Upper lobe of left lung (tissue), 6 donors: ENCODE measurements around the gene OSTF1. TPM values are rescaled to one million over a fixed set of nuclear protein-coding genes. Genes with fewer than 3 reads are reported as not detected.
A peak's percentile ranks its signal among the peaks of the same experiment; 100 is the strongest.

Source experiments
- ATAC-seq, 2 donors: fragments of 200-7000 bp; cut with Tn5 transposase; one replicate each; pipeline ENCODE4 v1.9.1; 2022; ENCODE audit warnings: mild to moderate bottlenecking in 2 of 2, moderate library complexity in 2 of 2; ENCODE audit not compliant: low FRiP score in 2 of 2
- DNase-seq, 2 donors: peaks; one replicate each; pipeline ENCODE4 v3.0.0-alpha.2; 2019 to 2020
- H3K27ac ChIP-seq, 4 donors: fragments of 200-600 bp; sonication (generic); one replicate each; pipeline ENCODE4 v1.5.1; 2016 to 2019
- H3K27me3 ChIP-seq, 4 donors: fragments of 200-600 bp; sonication (generic); one replicate each; pipeline ENCODE4 v1.5.1; 2017 to 2019
- H3K36me3 ChIP-seq, 4 donors: fragments of 200-600 bp; sonication (generic); one replicate each; pipeline ENCODE4 v1.5.1; 2016 to 2019
- H3K4me1 ChIP-seq, 4 donors: fragments of 200-600 bp; sonication (generic); one replicate each; pipeline ENCODE4 v1.5.1; 2018 to 2019
- H3K4me3 ChIP-seq, 4 donors: fragments of 200-600 bp; sonication (generic); one replicate each; pipeline ENCODE4 v1.5.1; 2017 to 2019; ENCODE audit warnings: mild to moderate bottlenecking in 2 of 4, moderate library complexity in 1 of 4
- H3K9me3 ChIP-seq, 4 donors: fragments of 200-600 bp; sonication (generic); one replicate each; pipeline ENCODE4 v1.5.1; 2018 to 2019
- CTCF ChIP-seq, 6 experiments: fragments of 450-650 bp in 4 of 6; fragments of 200-600 bp in 2 of 6; sonication (generic) in 2 of 6; IDR thresholded peaks; one replicate each; pipeline ENCODE4 v1.5.1; 2016 to 2019; ENCODE audit warnings: antibody characterized with exemption in 6 of 6
- EP300 ChIP-seq, 4 donors: sonication (generic); formaldehyde crosslinking; IDR thresholded peaks; one replicate each; pipeline ENCODE4 v1.5.1; 2017; ENCODE audit warnings: antibody characterized with exemption in 4 of 4, control low read depth in 2 of 4
- POLR2A ChIP-seq, 4 donors: fragments of 450-650 bp; IDR thresholded peaks; one replicate each; pipeline ENCODE4 v1.5.1; 2016 to 2017; ENCODE audit warnings: antibody characterized with exemption in 4 of 4, mild to moderate bottlenecking in 2 of 4
- POLR2AphosphoS5 ChIP-seq, 2 donors: sonication (generic); formaldehyde crosslinking; IDR thresholded peaks; one replicate each; pipeline ENCODE4 v1.5.1; 2017; ENCODE audit warnings: antibody characterized with exemption in 2 of 2
- WGBS, 2 donors: methylation state at CpG; one replicate each; pipeline ENCODE4 v1.1.5; 2017 to 2018; 5-methylcytosine and 5-hydroxymethylcytosine counted together
- total RNA-seq, 6 donors: library from RNA; depleted of rRNA in 4 of 6; stranded (reverse); fragments of >200 nt in 4 of 6; gene quantifications; one replicate each; pipeline versions ENCODE4 v1.1.0 to v1.2.1, GENCODE V29; 2016 to 2021
- donor health status: DM: no; HTN: no; CAD: no; lungs with moderate emphysema.
- donor health status: DM: no; HTN: yes; CAD: no; lungs with severe emphysema.

Gene OSTF1
- total RNA-seq, 6 donors from 2014 or later, result 17.8 to 84.9 (median 48.9) TPM

- peaks cover 0 to 13% (median 4%) of the 10 kb centered on the region in 4 donors for H3K36me3 ChIP-seq
- H3K27ac ChIP-seq, result no peak overlapping the region
- WGBS, 2 donors, result 60 to 65% methylated on average over 3 of the region's 3 CpGs
- H3K4me1 ChIP-seq, result peaks cover 0 to 4% (median 0%) of the 10 kb centered on the region in 4 donors
- TF ChIP-seq EP300 (IDR thresholded peaks at IDR 0.05) (no peak), POLR2A (IDR thresholded peaks at IDR 0.05) (no peak), POLR2AphosphoS5 (IDR thresholded peaks at IDR 0.05) (no peak), CTCF (IDR thresholded peaks at IDR 0.05) (no peak)
- DNase-seq, result no peak
- no peak overlapping the region for H3K4me3 ChIP-seq
- peak in 1 of 2 donors; percentile 21 for ATAC-seq
- no peaks in the 10 kb centered on the region for H3K9me3 ChIP-seq
- no peaks in the 10 kb centered on the region for H3K27me3 ChIP-seq
Measured at GRCh38 chr9:75184471-75184870, 96.2 kb downstream of the OSTF1 start.

GRCh38 chr9:75185585-75186170, 97.4 kb downstream of the OSTF1 start:
- Histone ChIP-seq H3K9me3 (no peaks in the 10 kb centered on the region), H3K27me3 (no peaks in the 10 kb centered on the region), H3K4me3 (no peak overlapping the region), H3K27ac (no peak overlapping the region), H3K4me1 (peaks cover 0 to 4% (median 0%) of the 10 kb centered on the region in 4 donors), H3K36me3 (peaks cover 0 to 13% (median 4%) of the 10 kb centered on the region in 4 donors)
- whole genome bisulfite sequencing, 2 donors, result 53% methylated on average over 4 of the region's 4 CpGs
- peak in 5 of 6 experiments; percentile 25 to 56 (median 49) for TF ChIP-seq CTCF (IDR thresholded peaks at IDR 0.05)
- no peak for TF ChIP-seq EP300 (IDR thresholded peaks at IDR 0.05)
- ATAC-seq (peak in 1 of 2 donors; percentile 50), DNase-seq (peak in 1 of 2 donors; percentile 63)

- no peak overlapping the region for H3K27ac ChIP-seq
- no peak overlapping the region for H3K4me3 ChIP-seq
- no peaks in the 10 kb centered on the region for H3K9me3 ChIP-seq
- 35% methylated on average over 4 of the region's 4 CpGs for WGBS, 2 donors
- H3K27me3 ChIP-seq, result no peaks in the 10 kb centered on the region
- no peak for DNase-seq
- H3K36me3 ChIP-seq, result peaks cover 0 to 13% (median 4%) of the 10 kb centered on the region in 4 donors
- peak in 1 of 2 donors; percentile 56 for ATAC-seq
- TF ChIP-seq CTCF (IDR thresholded peaks at IDR 0.05), result peak; percentile 43 to 85 (median 66)
- no peak for TF ChIP-seq POLR2A (IDR thresholded peaks at IDR 0.05)
- H3K4me1 ChIP-seq, result peaks cover 0 to 4% (median 0%) of the 10 kb centered on the region in 4 donors
Measured at GRCh38 chr9:75186767-75187380, 98.6 kb downstream of the OSTF1 start.

- no peak overlapping the region for H3K4me3 ChIP-seq
- DNase-seq (no peak), ATAC-seq (no peak)
- peaks cover 0 to 4% (median 0%) of the 10 kb centered on the region in 4 donors for H3K36me3 ChIP-seq
- TF ChIP-seq POLR2A (IDR thresholded peaks at IDR 0.05), result no peak
- no peak for TF ChIP-seq CTCF (IDR thresholded peaks at IDR 0.05)
- no peak for TF ChIP-seq EP300 (IDR thresholded peaks at IDR 0.05)
- peaks cover 0 to 4% (median 0%) of the 10 kb centered on the region in 4 donors for H3K4me1 ChIP-seq
- WGBS, 2 donors, result 90 to 91% methylated on average over 2 of the region's 2 CpGs
- no peak overlapping the region for H3K27ac ChIP-seq
- no peaks in the 10 kb centered on the region for H3K27me3 ChIP-seq
- no peaks in the 10 kb centered on the region for H3K9me3 ChIP-seq
Measured at GRCh38 chr9:75188756-75189155, 100.4 kb downstream of the OSTF1 start.

GRCh38 chr9:75190762-75191161, 102.4 kb downstream of the OSTF1 start:
- WGBS, 2 donors, result 85 to 86% methylated on average over 2 of the region's 2 CpGs
- no peaks in the 10 kb centered on the region for H3K36me3 ChIP-seq
- no peak overlapping the region for H3K4me3 ChIP-seq
- H3K27ac ChIP-seq, result no peak overlapping the region
- ATAC-seq (no peak), DNase-seq (no peak)
- H3K4me1 ChIP-seq, result peaks cover 0 to 2% (median 0%) of the 10 kb centered on the region in 4 donors
- H3K27me3 ChIP-seq, result no peaks in the 10 kb centered on the region
- TF ChIP-seq CTCF (IDR thresholded peaks at IDR 0.05), result no peak
- no peak for TF ChIP-seq EP300 (IDR thresholded peaks at IDR 0.05)
- no peak for TF ChIP-seq POLR2AphosphoS5 (IDR thresholded peaks at IDR 0.05)
- no peak for TF ChIP-seq POLR2A (IDR thresholded peaks at IDR 0.05)
- H3K9me3 ChIP-seq, result no peaks in the 10 kb centered on the region
